D721Med (cell line): Measurements from ENCODE around the gene FARS2.
"Not testable (repeated sequence)": the region's sequence is repeated elsewhere in the genome, so short reads cannot be mapped to it uniquely, and the experiment has no call there.

Source experiments
- DNase-seq: peaks from one replicate; pipeline ENCODE4 v3.0.0; 2011; ENCODE audit warnings: low spot score; ENCODE audit not compliant: insufficient read length
- FAIRE-seq: peaks from 2 replicates; lab custom pipeline; 2011; peaks lifted over from hg19 to GRCh38; lab: Jason Lieb, UNC
- CTCF ChIP-seq: IDR thresholded peaks from 2 replicates; pipeline ENCODE4 v1.5.1; 2012; ENCODE audit warnings: mild to moderate bottlenecking, control low read depth; ENCODE audit not compliant: insufficient read depth; ENCODE audit errors: missing control alignments

The FARS2 gene

GRCh38 chr6:5554226-5554625, 292.9 kb downstream of the FARS2 start:
- DNase-seq = no peak
- no peak for TF ChIP-seq CTCF
- no peak for FAIRE-seq

- TF ChIP-seq CTCF = no peak
- peak; percentile 99 for FAIRE-seq
- no peak for DNase-seq
These were observed 294.7 kb downstream of the FARS2 start for GRCh38 chr6:5556011-5556410.

- no peak for TF ChIP-seq CTCF
These were observed 296.2 kb downstream of the FARS2 start for GRCh38 chr6:5557506-5557905.

GRCh38 chr6:5559651-5560050, 298.3 kb downstream of the FARS2 start:
- TF ChIP-seq CTCF = no peak
- no peak for FAIRE-seq
- DNase-seq = no peak

More at GRCh38 chr6:5557506-5557905, 296.2 kb downstream of the FARS2 start:
- FAIRE-seq (peak; percentile 93), DNase-seq (no peak)

- TF ChIP-seq CTCF = no peak
- FAIRE-seq = no peak
- no peak for DNase-seq
These were observed 301.0 kb downstream of the FARS2 start for GRCh38 chr6:5562277-5562676.

- FAIRE-seq (no peak), DNase-seq (no peak)
- no peak for TF ChIP-seq CTCF
These were observed 301.8 kb downstream of the FARS2 start for GRCh38 chr6:5563086-5563485.

GRCh38 chr6:5564746-5565145, 303.4 kb downstream of the FARS2 start:
- not testable (repeated sequence) for FAIRE-seq, DNase-seq

GRCh38 chr6:5565971-5566370, 304.7 kb downstream of the FARS2 start:
- no peak for TF ChIP-seq CTCF
- FAIRE-seq = peak; percentile 86
- DNase-seq = no peak
